ENCODE results near the gene CHFR.
"Not testable (repeated sequence)": the region's sequence is repeated elsewhere in the genome, so short reads cannot be mapped to it uniquely, and the experiment has no call there.

Gene CHFR, protein sequence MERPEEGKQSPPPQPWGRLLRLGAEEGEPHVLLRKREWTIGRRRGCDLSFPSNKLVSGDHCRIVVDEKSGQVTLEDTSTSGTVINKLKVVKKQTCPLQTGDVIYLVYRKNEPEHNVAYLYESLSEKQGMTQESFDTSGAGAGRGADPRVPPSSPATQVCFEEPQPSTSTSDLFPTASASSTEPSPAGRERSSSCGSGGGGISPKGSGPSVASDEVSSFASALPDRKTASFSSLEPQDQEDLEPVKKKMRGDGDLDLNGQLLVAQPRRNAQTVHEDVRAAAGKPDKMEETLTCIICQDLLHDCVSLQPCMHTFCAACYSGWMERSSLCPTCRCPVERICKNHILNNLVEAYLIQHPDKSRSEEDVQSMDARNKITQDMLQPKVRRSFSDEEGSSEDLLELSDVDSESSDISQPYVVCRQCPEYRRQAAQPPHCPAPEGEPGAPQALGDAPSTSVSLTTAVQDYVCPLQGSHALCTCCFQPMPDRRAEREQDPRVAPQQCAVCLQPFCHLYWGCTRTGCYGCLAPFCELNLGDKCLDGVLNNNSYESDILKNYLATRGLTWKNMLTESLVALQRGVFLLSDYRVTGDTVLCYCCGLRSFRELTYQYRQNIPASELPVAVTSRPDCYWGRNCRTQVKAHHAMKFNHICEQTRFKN

DNA sequence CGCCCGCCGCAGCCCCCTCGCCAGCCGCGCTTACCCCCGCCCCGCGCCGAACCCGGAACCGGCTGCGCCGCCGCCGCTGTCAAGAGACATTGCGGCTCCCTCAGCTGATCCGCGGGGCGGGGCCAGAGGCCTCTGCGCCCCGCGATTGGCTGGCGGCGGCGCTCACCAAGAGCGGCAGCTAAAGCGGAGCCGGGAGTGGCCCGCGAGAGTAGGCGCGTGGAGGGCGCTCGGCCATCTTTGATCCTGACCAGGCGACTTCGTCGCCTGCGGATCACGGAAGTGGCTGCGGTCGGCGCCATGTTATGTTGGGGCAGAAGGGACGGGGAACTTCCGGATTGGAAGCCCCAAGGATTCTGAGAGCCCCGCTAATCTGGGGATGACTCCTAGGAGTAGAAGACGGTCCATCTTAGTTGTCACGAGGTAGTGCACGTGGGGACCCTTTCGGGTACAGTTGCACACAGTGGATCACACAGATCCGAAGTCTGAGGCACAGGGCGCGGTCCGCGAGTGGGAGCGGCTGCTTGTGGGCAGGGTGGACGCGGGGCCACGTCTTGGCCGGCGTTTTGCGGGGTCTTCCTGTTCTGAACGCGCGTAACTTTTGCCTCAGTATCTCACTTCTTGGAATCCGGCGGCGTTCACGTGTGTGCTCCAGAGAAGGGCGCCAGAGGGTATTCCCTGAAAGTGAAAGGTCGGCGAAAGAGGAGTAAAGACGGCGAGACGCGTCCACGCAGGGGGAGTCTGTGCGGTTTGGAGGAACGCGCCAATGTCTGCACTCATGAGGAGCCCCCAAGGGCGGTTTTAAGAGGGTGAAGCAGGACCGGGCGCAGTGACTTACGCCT is at the start of gene CHFR:
TSS of gene CHFR (minus strand) at position 93 of the 839 bp plus-strand sequence. CDS start 277 bp downstream, outside the sequence.
- DNase-seq (ENCODE audit: low read depth): peak; percentile 81

DNA sequence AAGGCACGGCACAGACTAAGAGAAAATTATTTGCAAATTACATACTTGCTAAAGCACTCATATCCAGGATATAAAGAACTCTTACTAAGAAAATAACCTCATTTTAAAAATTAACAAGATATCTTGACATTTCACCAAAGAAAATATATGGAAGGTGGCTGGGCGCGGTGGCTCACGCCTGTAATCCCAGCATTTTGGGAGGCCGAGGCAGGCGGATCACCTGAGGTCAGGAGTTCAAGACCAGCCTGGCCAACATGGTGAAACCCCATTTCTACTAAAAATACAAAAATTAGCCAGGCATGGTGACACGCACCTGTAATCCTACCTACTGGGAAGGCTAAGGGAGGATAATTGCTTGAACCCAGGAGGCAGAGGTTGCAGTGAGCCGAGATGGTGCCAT is 49.5 kb upstream of the CHFR start:
- DNase-seq (ENCODE audit: low read depth): not testable (repeated sequence)

DNA sequence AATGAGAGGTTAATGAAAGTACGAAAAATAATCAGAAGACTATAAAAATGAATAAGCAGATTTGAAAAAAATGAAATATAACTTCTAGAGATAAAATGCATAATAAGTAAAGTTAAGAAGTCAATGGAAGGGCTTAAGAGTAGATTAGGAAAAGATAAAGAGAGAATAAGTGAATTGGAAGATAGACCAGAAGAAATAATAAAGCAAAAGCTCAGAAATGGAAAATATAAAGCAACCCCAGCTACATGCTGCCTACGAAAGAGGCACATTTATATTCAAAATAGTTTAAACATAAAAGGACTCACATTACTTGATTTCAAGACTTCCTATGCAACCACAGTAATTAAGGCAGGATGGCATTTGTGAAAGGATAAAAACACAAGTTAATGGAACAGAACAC is 48.8 kb upstream of the CHFR start:
- no peak for DNase-seq (ENCODE audit: low read depth)

DNA sequence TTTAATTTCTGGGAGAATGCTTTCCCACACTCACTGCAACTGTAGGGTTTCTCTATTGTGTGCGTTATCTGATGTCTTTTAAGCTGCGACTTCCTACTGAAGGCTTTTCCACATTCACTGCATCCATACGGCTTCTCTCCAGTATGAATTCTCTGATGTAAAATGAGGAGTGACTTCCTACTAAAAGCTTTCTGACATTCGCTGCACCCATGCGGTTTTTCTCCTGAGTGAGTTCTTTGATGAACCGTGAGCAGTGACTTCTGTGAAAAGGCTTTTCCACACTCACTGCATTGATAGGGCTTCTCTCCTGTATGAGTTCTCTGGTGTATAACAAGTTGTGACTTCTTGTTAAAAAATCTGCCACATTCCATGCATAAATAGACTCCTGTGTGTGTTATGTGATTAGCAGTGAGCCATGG is 39.0 kb upstream of the CHFR start:
- no peak for DNase-seq (ENCODE audit: low read depth)

DNA sequence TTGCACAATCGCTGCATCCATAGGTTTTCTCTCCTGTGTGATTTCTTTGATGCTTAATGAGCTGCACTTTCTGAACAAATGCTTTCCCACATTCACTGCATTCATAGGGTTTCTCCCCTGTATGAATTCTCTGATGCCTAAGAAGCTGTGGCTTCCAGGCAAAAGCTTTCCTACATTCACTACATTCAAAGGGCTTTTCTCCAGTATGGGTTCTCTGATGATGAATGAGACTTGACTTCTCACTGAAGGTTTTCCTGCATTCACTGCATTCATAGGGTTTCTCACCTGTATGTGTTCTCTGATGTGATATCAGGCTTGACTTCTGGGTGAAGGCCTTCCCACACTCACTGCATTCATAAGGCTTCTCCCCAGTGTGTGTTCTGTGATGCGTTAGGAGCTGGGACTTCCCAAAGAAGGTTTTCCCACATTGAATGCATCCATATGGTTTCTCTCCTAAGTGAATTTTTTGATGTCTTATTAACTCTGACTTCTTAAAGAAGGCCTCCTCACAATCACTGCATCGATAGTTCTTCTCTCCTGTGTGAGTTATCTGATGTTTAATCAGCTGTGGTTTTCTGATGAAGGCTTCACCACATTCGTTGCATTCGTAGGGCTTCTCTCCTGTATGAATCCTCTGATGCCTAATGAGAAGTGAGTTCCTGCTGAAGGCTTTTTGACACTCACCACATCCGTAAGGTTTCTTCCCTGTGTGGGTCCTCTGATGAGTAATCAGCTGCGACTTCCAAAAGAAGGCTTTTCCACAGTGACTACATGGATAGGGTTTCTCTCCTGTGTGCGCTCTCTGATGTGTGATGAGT is 38.4 kb upstream of the CHFR start:
- no peak for DNase-seq (ENCODE audit: low read depth)

DNA sequence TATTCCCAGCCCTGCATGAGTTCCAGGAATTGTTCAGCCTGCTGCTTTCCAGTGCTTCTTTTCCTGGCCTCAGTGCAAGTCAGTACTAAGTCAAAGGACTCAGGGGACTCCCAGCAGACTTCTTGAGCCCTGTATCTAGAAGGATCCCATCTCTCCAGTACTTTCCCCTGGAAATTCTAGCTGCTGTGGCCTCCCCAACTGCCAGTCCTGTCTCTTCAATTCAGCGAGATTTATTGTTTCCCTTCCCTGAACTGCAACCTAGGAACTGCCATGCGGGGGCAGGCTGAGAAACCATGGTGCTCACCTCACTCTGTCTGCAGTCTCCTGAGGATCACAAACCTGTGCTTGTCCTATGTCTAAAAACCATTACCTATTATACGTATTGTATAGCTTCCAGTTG is 37.0 kb upstream of the CHFR start:
- no peak for DNase-seq (ENCODE audit: low read depth)

DNA sequence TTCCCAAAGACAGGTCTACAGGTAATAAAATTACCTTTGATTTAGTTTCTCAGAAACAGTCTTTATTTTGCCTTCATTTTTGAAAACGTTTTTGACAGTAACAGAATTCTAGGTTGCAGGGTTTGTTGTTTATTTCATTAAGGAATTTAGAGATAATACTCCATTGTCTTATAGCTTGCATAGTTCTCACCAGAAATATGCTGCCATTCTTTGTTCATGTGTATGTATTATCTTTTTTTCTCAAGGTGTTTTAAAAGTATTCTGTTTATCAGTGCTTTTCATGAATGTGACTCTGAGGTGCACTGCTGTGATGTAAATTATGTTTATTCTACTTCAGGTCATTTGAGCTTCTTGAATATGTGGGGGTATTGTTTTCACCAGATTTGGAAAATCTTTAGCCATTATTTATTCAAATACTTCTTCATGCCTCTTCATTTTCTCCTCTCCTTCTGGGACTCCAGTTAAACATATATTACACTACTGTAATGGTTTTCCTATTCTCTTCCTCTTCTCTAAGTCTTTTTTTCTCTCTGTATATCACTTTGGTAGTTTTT is 36.0 kb upstream of the CHFR start:
- DNase-seq (ENCODE audit: low read depth): no peak

DNA sequence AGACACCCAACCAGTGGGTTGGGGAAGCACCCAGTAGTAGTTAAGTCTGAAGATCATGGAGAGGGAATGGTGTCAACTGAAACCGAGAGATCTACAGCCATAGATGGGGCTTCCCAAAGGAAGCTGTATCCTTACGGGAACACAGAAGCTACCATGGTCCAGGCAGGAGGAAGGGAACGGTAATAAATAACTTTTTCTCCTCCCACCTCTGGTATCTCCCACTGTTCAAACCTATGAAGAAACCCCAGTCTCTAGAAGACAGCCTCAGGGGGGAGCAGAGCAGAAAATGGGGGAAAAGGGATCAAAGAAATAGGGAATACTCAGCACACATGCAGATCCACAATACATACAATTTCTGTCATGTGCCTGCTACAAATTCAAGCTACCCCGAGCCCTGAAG is 35.3 kb upstream of the CHFR start:
- DNase-seq (ENCODE audit: low read depth): no peak

DNA sequence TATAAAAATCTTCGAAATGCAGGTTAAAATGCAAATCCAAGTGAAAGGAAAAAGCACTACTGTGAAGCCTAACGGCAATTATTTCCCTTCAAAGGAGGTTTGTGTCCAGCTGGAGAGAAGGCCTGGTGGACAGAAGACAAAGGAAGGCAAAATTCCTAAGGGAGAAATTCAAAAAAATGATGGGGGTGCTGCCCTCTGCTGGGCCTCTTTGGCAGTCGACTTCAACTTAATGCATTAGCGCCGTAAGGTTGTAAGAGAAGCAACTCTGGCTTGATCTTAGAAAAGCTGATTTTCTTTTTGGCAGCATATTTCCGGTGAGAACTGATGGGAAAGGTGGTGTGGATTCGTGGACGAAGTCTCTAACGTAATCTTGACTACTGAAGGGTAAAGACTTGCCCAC is 34.3 kb upstream of the CHFR start:
- no peak for DNase-seq (ENCODE audit: low read depth)

DNA sequence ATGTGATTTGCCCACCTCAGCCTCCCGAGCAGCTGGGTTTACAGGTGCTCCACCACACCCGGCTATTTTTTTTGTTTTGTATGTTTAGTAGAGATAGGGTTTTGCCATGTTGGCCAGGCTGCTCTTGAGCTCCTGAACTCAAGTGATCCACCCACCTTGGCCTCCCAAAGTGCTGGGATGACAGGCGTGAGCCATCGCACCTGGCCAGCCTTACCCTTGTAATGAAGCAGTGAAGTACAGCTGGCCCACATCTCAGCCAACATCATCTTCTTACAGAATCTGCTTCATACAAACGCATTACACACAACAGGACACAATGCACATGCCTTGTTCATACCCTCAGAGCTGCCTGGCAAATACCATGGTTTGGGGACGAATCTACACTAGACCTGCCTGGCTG is 31.3 kb upstream of the CHFR start:
- no peak for DNase-seq (ENCODE audit: low read depth)

DNA sequence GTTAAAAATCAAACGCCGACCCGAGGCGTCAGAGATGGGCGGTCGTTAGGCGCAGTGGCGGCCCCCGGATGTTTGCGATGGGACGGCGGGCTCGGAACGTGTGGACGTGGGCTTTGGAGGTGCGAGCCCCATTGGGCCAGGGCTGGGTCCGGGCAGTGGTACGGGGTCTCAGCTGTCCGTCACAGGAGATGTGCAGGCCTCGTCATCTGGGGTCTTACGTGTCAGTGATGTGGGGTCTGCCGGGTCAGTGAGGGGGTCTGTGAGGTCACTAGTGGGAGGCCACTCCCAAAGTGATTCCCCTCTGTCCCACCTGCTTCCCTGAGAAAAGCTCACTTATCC is 21.6 kb upstream of the CHFR start:
- no peak for DNase-seq (ENCODE audit: low read depth)

DNA sequence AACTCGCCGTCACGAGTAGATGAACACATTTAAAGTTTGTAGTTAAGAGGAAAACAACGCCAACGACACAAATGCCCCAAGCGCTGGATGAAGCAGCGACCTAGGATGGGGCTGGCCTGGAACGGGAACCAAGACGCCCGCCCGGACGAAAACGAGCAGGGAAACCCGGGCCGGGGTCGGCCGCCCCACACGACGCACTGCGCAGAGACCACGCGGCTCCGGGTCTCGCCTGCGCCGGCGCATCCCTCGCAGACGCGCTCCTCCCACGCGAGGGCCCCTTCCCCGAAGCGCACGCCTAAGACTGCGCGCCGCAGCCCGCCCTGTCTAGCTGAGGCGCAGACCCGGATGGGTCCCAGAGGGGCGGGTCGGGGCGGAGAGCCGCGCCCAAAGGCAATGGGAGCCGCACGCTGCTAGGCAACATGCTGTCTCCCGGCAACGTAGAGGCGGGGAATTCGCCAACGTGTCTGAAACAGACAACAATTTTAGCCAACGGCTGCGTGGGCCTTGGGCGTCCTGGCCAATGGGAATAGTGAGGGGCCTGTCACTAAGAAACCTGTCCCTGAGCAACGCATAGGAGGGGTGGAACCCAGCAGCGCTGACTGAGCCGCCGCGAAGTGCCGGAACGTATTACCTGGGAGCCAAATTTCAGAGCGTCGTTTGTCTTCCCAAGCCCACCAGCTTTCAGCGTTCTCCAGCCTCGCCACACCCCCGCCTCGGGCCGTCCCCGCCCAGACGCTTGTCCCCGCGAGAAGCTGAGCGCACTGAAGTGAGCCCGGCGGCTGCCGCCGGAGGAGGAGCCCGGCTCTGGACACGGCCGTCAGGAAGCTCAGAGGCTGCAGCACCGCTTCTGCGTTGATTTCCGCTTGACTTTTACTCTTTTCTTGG is 21.0 kb upstream of the CHFR start:
- peak; percentile 71 for DNase-seq (ENCODE audit: low read depth)

DNA sequence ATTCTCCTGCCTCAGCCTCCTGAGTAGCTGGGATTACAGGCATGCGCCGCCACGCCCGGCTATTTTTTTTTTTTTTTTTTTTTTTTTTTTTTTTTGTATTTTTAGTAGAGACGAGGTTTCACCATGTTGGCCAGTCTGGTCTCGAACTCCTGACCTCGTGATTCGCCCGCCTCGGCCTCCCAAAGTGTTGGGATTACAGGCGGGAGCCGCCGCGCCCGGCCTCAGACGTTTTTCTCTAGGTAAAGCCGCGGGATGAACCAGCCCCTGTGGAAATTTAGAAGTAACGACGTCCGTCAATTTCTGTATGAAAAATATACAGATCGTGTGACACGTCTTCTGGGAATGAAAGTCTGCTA is 20.4 kb upstream of the CHFR start:
- DNase-seq (ENCODE audit: low read depth): not testable (repeated sequence)

DNA sequence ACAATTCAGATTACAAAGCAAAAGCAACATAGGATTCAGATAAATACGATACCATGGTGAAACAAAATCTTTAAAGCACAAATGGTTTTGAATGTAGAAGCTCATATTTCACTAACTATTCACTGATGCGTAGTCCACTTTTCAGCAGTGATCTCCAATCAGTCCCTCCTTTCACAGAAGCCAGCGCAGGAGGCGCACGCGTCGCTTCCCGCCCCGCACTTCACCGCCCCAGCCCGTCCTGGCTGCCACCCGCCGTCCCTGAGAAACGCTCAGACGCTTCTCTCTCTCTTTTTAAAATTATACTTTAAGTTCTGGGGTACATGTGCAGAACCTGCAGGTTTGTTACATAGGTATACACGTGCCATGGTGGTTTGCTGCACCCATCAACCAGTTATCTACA is 19.8 kb upstream of the CHFR start:
- DNase-seq (ENCODE audit: low read depth): no peak

DNA sequence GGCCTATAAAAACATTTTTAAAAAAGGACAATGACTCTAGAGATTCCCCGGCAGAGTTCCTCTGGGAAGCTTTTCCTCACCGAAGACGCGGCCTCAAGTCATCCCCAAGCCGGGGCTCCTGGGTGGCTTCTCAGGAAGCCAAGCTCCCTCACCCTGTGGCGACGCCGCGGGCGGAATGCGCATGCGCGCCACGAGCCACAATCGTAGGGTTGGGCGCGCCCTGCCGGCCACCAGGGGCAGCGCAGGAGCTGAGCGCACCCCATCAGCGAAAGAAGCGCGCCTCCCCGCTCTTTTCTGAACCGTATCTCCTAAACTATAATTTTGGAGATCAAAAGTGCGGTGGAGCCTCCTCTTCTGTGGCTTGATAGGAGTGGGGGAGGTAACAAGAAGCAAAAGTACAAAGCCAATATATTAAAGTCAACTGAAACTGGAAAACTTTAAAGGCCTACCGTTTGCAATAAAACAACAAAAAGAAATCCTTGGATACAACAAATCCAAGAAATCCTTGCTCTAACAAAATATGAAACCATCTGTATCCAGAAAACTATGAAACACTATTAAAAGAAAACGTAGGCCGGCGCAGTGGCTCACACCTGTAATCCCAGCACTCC is 17.4 kb upstream of the CHFR start:
- DNase-seq (ENCODE audit: low read depth): no peak

DNA sequence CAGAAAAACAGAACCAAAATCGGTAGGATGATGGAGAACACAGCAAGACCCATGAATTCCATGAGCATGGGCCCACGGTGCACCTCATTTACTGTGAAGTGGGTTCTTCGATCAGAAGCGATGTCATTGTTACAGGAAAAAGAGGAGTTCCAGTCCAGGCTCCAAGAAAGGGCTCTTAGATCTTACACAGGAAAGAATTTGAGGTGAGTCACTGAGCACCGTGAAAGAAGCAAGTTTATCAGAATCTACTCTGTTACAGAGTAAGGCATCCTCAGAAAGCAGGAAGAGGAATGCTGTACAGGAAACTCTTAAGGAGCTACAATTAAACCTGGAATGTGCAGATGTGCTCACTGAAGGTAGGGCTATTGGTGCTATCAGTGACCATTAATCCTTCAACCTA is 11.6 kb upstream of the CHFR start:
- DNase-seq (ENCODE audit: low read depth): no peak

DNA sequence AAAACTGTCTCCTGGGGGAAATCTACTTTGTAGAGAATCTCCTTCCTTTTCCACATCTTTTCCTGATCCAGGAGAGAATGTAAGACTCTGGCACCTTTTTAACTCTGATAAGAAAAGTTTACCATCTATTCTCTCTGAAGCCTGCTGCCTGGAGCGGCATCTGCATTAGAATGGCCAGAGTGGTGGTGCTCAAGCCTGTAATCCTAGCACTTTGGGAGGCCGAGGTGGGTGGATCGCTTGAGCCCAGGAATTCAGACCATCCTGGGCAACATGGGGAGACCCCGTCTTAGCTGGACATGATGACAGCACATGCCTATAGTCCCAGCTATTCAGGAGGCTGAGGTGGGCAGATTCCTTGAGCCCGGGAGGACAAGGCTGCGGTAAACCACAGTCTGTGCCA is 1.4 kb upstream of the CHFR start:
- DNase-seq (ENCODE audit: low read depth): no peak

DNA sequence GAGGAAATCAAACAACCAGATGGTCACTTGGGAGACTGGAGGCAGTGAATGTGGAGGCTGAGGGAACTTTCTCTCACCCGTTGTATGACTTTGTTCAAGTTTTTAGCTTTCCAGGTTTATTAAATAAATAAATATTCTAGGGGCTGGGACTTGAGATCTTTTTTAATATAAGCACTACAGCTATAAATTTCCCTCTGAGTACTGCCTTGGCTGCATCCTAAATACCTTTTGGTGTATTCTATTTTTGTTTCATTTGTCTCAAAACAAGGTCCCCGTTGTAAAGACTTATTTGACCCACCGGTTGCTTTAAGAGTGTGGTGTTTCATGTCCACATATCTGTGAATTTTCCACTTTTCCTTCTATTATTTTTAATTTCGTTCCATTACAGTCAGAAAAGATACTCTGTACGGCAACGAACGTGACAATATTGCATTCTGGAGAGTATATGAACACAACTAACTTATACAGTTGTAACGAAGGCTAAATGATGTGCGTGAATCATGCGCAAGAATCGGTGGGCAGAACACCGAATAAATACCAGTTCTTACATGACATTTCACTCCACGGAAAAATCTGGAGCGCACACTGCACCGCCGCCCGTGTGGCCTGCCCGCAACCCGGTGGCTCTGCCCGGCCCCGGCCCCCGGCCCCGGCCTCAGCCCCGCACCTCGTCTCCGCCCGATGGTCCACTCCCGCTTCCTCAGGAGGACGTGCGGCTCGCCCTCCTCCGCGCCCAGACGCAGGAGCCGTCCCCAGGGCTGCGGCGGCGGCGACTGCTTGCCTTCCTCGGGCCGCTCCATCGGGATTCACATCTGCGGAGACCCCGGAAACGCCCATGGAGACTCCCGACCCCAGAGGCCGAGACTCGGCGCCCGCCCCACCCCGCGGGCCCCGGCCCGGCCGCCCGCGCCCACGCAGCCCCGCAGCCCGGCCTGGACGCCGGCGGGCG is 602 bp downstream of the CHFR start:
- DNase-seq (ENCODE audit: low read depth): no peak

DNA sequence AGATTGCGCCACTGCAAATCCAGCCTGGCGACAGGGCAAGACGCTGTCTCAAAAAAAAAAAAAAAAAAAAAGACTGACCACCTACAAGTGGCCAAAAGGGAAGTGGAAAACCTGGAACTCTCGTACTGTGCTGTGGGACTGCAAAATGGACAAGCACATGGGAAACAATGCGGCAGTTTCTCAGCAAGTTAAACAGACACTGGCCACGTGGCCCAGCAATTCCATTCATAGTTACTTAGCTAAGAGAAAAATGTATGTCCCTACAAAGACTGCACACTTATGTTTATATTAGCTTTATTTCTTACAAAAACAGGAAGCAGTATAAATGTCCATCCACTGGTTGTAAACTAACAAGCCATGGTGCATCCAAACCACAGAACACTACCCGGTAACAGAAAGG is 5.6 kb downstream of the CHFR start:
- DNase-seq (ENCODE audit: low read depth): no peak
